HG03520 (cell line): ENCODE data around the gene GAB2.

Experiments
- ATAC-seq: cut with Tn5 transposase; IDR thresholded peaks from one replicate; pipeline ENCODE4 v1.9.1; 2021; ENCODE audit warnings: mild to moderate bottlenecking, moderate library complexity; ENCODE audit not compliant: unreplicated experiment

GAB2 gene

GRCh38 chr11:78166855-78167469 is 250.7 kb downstream of the GAB2 start:
- ATAC-seq = no peak
